HTR-8/SVneo (cell line): ENCODE measurements around the gene MRPL10.

Experiments
- DNase-seq: peaks from one replicate; pipeline ENCODE4 v3.0.0; 2011; ENCODE audit warnings: low spot score, mixed read lengths; ENCODE audit not compliant: insufficient read length
- FAIRE-seq: peaks from 2 replicates; lab custom pipeline; 2011; peaks lifted over from hg19 to GRCh38; lab: Jason Lieb, UNC

The MRPL10 gene

DNA sequence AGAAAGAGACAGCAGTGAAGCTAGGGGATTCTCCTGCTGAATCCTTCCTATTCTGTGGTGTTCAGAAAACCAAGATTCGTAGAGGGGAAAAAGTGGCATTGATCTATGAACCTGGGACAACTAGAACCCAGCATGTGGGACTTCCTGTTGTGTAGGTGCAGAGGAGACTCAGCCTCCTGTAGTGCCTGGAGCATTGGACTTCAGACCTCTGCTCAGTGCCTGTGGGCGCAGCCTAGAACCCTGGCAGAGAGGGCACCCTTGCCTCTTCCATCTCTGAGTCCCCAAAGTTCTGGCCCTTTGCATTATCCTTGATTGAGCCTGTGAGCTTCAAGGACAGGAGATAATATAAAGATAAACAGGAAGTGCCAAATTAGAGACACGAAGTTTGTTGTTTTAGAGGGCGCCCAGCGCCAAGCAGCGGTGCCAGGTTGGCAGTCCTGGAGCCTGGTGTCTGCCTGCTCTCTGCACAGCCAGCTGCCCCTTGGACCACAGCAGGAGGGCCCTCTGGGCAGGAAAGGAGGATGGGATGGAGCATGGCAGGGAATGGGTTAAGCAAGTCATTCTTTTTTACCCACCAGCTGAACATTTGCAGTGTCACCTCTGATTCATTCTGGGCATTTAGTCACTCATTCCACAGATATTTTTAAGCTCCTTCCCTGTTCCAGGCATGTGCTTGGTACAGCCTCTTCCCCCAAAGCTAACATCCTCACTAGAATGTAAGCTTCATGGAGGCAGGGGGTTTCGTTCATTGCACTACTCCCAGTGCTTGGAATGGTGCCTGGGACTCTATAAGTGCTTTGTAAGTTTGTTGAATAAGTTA, 31.5 kb upstream of the MRPL10 start:
- FAIRE-seq (peak; percentile 98), DNase-seq (peak; percentile 84)

DNA sequence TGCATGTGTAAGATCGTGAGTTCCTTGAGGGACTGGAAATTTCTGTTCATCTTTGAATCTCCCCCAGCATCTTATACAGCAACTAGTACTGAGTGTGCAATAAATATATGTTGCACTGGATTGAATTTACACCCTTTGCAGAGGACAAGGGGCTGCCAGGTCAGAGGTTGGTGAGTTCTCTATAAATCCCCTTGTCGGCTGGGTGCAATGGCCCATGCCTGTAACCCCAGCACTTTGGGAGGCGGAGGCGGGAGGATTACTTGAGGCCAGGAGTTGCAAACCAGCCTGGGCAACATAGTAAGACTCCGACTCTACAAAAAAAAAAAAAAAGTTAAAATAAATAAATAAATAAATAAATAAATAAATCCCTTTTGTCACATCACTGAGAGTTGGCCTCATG, 29.0 kb upstream of the MRPL10 start:
- FAIRE-seq (no peak), DNase-seq (no peak)

DNA sequence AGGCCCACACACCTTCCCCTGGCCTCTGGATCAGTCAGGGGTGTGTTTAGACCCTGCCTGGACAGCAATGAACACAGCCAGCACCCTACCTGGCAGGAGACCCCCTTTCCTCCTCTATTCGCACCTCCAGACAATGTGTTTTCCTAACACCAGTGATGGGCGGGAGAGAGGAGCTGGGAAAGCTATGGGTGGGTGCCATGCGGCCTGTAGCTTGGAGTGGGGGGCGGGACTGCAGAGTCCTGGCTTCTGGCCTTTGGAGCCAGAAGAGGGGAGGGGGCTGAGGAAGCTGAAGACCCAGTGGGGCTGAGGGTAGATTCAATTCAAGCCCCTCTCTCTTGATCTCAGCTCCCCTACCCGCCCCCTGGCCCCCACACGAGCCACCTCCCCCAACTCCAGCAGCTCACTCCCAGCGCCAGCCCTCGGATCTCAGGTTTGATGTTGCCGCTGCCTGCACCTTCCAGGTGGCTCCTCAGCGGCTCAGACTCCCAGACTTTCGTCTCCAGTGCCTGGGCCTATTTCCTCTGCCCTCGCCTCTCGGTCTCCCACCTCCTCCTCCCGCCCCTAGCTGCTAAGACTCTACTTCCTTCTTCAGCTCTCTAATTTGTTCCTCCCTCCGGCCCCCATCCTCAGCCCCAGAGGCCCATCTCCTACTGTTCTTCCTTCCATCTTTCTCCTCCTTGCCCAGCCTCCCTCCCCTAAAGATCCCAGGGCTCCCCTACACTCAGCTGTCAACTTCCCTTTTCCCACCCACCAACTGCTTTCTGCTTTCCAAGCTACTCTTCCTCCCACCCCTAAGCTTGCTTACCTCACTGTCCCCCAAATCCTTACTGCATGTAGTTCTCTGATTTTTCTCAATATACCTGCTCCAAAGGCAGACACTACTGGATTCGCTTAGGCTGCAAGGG, 26.5 kb upstream of the MRPL10 start:
- DNase-seq (no peak), FAIRE-seq (no peak)

DNA sequence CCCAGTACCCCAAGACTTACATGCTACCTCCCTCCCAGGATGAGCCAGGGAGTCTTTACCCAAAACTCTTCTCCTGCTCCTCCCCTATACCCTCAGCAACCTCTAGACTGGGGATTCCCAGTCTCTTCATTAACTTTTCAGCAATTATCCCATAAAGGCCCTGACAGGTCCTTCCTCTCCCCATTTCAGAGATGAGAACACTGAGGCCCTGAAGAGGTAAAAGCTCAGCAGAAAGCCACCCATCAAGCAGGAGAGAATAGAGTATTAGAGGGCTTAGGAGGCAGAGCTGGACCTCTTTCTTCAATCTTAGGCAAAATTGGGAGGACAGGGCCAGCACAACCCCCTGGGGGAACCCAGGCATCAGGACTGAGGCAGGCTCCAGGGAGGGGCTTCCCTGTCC, 25.5 kb upstream of the MRPL10 start:
- DNase-seq, result no peak
- no peak for FAIRE-seq

DNA sequence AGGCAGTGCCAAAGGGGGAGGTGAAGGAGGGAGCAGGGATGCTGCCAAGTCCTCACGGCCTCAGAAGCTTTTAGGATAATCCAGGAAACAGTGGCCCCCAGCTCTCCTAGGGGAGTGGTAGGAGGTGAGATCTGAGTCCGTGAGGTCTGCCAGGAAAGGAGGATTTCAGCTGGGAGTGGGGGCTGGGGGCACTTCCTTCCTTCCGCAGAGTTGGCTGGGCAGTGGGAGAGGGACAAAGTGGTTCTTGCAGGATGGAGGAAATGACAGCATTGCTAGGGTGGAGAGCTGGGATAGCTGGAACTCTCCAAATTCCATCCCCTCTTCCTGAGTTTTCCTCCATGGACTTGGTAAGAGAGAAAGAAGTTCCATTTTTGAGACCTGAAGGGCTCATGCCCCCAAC, 24.4 kb upstream of the MRPL10 start:
- no peak for FAIRE-seq
- no peak for DNase-seq

DNA sequence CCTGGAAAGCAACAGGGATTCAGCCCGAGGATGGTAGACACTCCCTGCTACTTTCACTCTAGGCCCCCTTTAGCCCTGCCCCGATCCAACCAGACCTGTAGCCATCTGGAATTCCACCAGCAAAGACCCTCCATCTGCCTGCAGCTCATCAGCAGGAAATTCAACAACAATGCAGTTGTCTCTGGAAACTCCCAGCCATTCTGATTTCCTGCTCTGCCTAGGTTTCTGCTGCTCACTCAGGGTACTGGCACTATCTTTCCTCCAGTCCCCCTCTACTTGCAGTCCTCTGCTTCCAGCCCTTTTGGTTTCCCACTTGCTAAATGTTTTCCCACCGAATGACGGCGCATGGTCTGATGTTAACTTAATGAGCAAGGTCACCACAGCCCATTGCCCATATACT, 22.3 kb upstream of the MRPL10 start:
- no peak for DNase-seq
- no peak for FAIRE-seq

DNA sequence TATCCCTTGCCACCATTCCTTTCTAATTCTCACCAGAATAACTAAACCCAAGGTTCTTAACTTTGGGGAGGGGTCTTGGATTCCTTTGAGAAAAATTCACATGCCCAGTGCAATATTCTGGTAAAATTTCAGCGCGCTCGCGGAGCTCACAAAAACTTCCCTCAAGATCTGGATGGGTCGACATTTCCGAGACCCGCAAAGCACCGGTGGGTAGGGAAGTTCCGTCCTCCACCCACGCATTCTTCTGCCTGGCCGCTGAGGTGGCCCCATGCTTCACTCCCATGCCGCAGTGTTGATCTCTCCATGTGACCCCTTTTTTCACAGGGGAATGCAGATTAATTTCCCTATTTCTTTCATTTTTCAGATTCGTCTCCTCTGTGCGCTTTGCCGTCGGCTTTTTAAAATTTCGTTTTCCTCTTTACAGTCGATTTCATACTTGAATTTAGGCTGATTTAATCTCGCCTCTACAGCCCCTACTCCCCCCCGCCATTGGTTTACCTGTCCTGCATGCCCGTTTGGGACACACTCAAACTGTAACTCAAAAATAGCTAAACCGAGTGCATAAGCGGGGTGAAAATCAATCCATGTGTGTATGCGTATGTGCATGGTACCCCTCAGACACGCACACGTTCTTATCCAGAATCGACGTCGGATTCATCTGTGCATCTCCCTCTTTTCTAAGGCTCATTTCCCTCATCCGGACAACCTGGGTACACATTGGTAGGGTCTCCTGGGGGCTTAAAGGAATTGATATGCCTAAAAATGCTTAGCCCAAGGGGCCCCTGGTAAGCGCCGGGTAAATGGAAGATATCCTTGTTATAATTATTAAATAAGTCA, 21.0 kb upstream of the MRPL10 start:
- no peak for FAIRE-seq

DNA sequence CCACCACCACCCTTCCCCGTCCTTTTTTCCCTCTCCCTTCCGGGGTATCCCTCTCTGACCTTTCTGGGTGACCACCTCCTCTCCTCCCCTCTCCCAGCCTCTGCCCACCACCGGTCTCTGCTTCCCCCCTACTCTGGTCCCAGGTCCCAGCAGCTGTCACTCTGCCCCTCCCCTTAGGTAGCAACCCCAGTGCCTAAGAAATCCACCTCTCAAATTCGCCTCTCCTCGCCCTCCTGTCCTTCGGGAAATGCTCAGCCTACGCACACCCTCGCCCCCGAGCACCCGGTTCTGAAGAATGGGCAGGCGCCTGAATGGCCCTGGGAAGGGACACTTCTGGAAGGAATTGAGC, 20.4 kb upstream of the MRPL10 start:
- FAIRE-seq (no peak), DNase-seq (no peak)

More for the DNA sequence above, 21.0 kb upstream of the MRPL10 start:
- no peak for DNase-seq

DNA sequence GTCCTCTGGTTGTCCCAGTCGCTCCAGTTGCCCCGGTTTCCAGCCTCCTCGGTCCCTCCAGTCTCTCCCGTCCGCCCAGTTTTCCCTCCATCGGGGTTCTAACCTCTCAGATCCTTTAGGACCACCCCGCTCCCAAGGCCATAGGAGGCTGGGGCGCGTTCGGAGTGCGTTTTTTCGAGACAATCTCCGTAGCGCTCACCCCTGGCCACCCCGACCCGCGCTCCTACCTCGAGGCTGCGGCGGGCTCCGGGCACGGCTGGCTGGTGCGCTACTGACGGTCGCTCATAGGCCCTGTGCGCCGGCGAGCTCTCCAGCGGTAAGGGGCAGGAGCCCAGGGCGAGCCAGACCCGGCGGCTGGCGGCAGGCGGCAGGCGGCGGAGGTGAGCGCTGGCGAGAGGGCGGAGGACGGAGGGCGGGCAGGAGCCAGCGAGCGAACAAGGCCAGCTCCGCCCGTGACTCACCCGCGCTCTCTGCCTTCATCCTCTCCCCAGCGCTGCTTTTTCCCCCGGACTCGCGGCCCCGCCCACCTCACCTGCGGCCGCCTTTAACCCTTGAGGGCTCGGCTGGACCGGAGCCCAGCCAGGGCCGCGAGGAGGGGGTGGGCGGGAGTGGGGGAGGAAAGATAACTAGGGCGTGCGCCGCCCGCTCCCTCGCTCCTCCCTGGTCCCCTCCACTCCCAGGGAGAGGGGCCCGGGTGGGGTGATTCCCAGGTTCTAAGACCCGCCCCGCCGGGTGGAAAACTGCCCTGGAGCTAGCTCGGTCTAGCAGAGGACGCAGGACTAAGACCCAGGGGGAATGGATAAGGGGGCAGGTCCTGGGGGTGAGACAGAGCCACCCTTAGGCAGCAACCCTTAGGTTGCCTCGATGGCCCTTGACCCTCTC, 19.6 kb upstream of the MRPL10 start, which contains the start of gene SP6:
TSS of gene SP6 (minus strand) at position 472 of the 882 bp plus-strand sequence. CDS start 2,734 bp downstream, outside the sequence.
- peak; percentile 92 for FAIRE-seq
- peak; percentile 86 for DNase-seq

DNA sequence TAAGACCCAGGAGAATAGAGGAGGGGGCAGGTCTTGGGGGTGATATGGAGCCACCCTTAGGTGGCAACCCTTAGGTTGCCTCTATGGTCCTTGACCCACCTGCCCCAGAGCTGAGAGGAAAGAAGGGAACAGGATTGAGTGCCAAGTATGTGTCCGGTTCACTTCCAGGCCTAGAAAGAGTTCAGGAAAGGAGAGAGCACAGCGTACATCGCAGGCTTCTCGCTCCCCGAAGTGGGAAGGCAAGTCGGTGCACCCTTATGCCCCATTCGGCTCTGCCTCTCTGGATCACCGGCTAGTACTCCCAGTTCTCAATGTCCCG, 19.0 kb upstream of the MRPL10 start:
- DNase-seq, result no peak

DNA sequence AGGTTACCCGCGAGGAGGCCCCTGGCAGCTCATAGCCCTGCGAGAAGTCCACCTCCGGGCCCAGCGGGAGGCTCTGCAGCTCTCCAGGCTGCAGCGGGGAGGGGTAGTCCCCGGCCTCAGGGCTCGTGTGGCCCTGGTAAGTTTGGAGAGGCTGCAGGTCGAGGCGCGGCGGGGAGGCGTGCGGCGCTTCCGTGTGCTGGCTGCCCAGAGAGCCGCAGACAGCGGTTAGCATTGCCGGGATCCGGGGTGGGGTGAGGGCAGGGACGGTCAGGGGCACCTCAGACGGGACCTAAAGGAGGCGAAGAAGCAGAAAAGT, 16.8 kb upstream of the MRPL10 start:
- DNase-seq (no peak), FAIRE-seq (no peak)

More for the DNA sequence above, 19.0 kb upstream of the MRPL10 start:
- FAIRE-seq, result peak; percentile 23

DNA sequence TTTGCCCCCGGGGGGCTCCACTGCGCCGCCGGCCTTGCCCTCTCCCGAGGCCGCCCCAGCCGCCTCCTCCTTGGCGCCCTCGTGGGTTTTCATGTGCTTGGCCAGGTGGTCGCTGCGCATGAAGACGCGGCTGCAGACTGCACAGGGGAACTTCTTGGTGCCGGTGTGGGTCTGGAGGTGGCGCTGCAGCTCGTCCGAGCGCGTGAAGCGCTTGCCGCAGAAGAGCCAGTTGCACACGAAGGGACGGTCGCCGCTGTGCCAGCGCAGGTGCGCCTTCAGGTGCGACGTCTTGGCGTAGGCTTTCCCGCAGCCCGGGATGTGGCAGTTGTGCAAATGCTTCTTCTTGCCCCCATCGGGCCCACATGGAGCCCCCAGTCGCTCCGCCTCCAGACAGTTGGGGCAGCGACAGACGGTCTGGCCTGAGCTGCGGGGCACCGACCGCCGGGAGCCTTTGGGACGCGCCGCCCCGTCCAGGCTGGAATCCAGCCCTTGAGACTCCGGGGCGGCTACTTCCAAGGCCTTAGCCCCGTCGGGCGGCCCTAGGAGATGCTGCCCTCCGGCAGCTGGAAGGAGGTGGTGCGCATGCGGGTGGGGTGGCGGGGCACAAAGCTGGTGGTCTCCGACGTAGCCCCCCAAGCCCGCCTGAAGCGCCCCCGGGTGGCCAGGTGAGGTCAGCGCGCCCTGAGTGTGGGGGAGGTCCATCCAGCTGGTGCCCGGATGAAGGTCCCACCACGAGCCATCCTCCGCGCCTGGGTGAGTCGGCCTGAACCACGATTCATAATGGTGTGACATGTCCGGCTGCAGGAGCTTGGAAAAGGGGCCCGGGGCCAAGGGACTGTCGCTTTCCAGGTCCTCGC, 16.2 kb upstream of the MRPL10 start:
- no peak for DNase-seq
- FAIRE-seq, result no peak

DNA sequence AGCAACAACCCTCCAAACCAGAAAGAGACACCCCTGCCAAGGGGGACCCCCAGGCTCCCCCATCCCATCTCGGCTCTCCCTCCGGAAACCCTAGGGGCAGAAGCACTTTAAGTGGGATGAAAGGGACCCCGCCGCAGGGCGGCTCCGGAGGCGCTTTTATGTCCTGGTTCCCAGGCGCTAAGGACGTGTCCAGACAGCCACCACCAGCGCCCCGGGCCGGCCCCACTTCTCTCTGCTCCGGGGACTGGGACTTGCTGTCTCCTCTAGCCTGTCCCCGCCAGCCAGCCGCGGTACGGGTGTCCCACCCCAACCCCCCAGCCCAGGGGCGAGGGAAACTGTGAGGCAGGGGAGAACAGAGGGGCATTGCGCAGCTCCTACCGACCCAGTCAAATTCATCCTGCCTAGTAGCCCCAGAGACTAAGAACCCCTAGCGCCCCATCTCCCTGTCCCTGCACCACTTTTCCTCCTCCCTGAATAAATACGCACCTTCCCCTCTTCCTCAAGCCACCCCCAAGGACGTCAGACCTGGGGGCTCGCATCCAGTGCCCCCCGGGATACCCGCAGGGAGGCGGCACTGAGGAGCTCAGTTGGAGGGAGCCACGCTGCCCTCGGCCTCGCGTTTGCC, 15.5 kb upstream of the MRPL10 start:
- FAIRE-seq (no peak), DNase-seq (no peak)

DNA sequence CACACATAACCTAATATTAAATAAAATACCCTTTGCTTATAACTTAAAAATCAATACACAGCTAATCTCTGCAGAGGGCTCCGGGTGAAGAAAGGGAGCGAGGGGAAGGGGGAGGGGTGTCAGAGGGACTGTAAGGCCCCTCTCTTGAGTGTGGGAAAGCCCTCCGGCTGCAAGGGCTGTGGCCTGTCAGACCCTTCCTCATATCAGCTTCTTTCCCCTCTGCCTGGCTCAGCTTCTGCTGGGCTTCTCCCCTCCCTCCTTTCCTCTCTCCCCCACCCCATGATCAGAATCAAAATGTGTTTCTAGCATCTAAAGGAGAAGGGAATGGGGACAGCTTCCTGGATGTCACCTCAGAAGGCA, 14.4 kb upstream of the MRPL10 start:
- DNase-seq (no peak), FAIRE-seq (no peak)

DNA sequence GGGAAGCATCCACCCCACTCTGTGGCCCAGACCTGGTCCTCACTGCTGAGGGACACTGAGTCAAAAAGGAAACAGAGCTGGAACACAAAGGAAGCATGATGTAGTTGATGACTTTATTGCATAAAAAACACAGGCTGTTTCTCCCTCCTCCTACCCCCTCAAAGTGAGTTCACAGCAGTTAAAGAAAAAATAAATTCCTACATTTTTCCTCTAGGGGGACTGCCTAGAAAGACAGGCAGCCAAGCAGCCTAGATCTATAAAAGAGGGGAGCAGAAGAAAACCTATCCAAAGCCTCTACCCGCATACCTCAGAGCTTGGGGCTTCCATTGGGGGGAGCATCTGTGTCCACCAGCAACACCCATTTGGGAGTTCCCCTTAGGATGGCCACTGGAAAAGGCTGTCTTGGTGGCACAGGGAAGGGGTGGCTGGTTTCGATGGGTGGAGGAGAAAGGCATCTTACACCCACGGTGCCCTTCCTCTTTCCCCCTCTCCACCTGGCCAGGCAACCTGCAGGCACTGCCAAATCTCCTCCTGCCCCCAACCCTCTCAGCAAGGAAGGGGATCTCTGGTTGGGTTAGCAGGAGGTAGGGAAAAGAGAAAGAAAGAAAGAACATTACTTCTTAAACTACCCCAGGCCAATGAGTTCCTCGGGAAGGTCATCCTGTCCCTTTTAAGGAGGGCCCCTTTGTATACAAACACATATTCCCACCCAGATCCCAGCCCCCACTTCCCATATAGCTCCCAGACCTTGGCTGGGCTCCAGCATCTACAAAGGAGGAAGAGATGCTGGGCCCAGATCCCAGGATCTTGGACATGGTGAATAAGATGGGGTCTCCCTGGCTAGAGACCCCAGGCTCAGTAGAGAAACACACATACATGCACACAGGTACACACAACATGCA, 13.7 kb upstream of the MRPL10 start:
- no peak for FAIRE-seq
- DNase-seq, result no peak

DNA sequence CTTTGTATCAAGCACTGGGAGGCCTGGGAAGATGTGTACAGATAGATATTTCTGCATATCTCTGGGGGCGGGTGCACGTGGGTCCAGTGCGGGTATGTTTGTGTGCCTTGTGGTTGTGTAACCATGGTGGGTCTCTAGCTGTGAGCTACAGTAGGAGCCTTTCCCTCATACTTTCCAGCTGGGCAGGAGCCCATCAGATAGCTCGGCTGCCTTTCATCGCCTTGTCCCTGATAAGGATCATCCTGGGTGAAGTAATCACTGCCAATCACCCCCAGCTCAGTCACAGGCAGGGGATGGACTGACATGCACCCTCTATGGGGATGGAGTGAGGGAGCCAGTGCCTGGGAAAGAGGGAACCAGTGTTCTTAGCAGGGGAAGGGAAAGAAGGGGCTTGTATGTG, 12.9 kb upstream of the MRPL10 start:
- no peak for DNase-seq
- FAIRE-seq, result peak; percentile 28

DNA sequence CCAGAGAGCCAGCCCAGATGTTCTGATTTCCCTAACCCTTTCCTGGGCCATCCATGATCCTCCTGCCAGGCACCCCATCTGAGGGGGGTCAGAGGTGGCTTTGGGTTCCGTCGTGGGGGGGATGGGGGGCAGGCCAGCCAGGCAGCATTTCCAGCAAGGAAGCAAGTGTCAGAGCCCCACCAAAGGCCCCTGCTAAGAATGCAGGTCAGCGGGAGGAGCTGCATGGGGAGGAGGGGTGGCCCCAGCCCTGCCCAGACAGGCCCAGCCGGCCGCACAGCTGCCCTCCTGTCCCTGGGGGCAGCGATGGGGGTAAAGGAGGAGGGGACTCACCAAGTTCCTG, 12.0 kb upstream of the MRPL10 start:
- DNase-seq (no peak), FAIRE-seq (no peak)
